NT2/D1 (cell line): ENCODE results near the gene DNAJC4.

ENCODE experiments used
- SUZ12 ChIP-seq: IDR thresholded peaks from 2 replicates; pipeline ENCODE4 v1.6.1; 2011; ENCODE audit not compliant: insufficient read length, insufficient read depth; ENCODE audit errors: extremely low read depth
- YY1 ChIP-seq: IDR thresholded peaks from 2 replicates; pipeline ENCODE4 v1.6.1; 2011; ENCODE audit not compliant: insufficient read length, insufficient read depth
- ZNF274 ChIP-seq: IDR thresholded peaks from 2 replicates; pipeline ENCODE4 v1.6.1; 2011; ENCODE audit warnings: mild to moderate bottlenecking, low read depth, low read length

GRCh38 chr11:64216879-64217278 lies 13.5 kb upstream of the DNAJC4 start:
- TF ChIP-seq YY1 (no peak), SUZ12 (no peak), ZNF274 (no peak)
